ENCODE data around the gene DTWD1. TPM values are rescaled to one million over a fixed set of nuclear protein-coding genes. Genes with fewer than 3 reads are reported as not detected.

The DTWD1 gene
- 35.7 and 37.0 TPM in 2 replicates for total RNA-seq

GRCh38 chr15:49620658-49621368, at the start of gene DTWD1, which contains the start of gene FAM227B:
Gene DTWD1 (plus strand): TSS chr15:49621048. CDS start chr15:49625168, 4,120 bp downstream.
Gene FAM227B (minus strand): TSS chr15:49620818. CDS start chr15:49615171, 5,647 bp downstream.

Other genes starting within 250 kb of the DTWD1 start
- 264 and 355 TPM in 2 replicates for gene FGF7, start 197.8 kb upstream of the DTWD1 start, total RNA-seq
- 2.7 and 5.5 TPM in 2 replicates for gene FAM227B, start 230 bp upstream of the DTWD1 start, total RNA-seq

Measured in uterine smooth muscle cell (primary cell).